ENCODE data around the gene DLGAP1. TPM values are rescaled to one million over a fixed set of nuclear protein-coding genes. Genes with fewer than 3 reads are reported as not detected.

The DLGAP1 gene
- total RNA-seq, 1 experiment from 2014 or later: not detected

- Mint-ChIP-seq H3K36me3 (ENCODE audit: insufficient read depth, unreplicated experiment) (no peaks in the 10 kb centered on the region), H3K9me3 (ENCODE audit: unreplicated experiment) (no peaks in the 10 kb centered on the region), H3K4me3 (ENCODE audit: unreplicated experiment) (no peak overlapping the region), H3K4me1 (ENCODE audit: insufficient read depth, unreplicated experiment) (peaks cover 6% of the 10 kb centered on the region), H3K27me3 (ENCODE audit: insufficient read depth, unreplicated experiment) (no peaks in the 10 kb centered on the region), H3K27ac (ENCODE audit: low read depth, unreplicated experiment) (no peak overlapping the region)
- DNase-seq (ENCODE audit: unreplicated experiment): no peak
- ChIA-PET CTCF (interaction anchor here (1.2 to 1.6 kb wide), 2 partner anchors 28 to 196 kb away, joined by 3 read pairs; no protein-coding TSS in a partner anchor), POLR2A (interaction anchor here (1.1 kb wide), 1 partner anchor 12 kb away, joined by 3 read pairs; no protein-coding TSS in a partner anchor)
- intact Hi-C loops (cut with micrococcal nuclease): no loop called here
- no TSS peak for BruUV-seq (replicated peaks)
- no peak for TF ChIP-seq CTCF (IDR thresholded peaks at IDR 0.05; ENCODE audit: unreplicated experiment)
Measured at GRCh38 chr18:3799515-3799914, 655.6 kb downstream of the DLGAP1 start.

GRCh38 chr18:3798032-3798431, 657.1 kb downstream of the DLGAP1 start:
- Mint-ChIP-seq H3K27ac (ENCODE audit: low read depth, unreplicated experiment) (no peak overlapping the region), H3K4me3 (ENCODE audit: unreplicated experiment) (no peak overlapping the region), H3K27me3 (ENCODE audit: insufficient read depth, unreplicated experiment) (no peaks in the 10 kb centered on the region), H3K4me1 (ENCODE audit: insufficient read depth, unreplicated experiment) (peaks cover 21% of the 10 kb centered on the region), H3K36me3 (ENCODE audit: insufficient read depth, unreplicated experiment) (no peaks in the 10 kb centered on the region), H3K9me3 (ENCODE audit: unreplicated experiment) (no peaks in the 10 kb centered on the region)
- POLR2A ChIA-PET: interaction anchor here (0.7 kb wide), 1 partner anchor 10 kb away, joined by 3 read pairs; no protein-coding TSS in a partner anchor
- no peak for TF ChIP-seq CTCF (IDR thresholded peaks at IDR 0.05; ENCODE audit: unreplicated experiment)
- intact Hi-C loops (cut with micrococcal nuclease): no loop called here
- CTCF ChIA-PET: no interaction called here
- DNase-seq (ENCODE audit: unreplicated experiment): no peak
- BruUV-seq (replicated peaks): no TSS peak

- H3K9me3 Mint-ChIP-seq (ENCODE audit: unreplicated experiment): no peaks in the 10 kb centered on the region
- CTCF ChIA-PET: interaction anchor here (1.6 kb wide), 1 partner anchor 199 kb away, joined by 6 read pairs; no protein-coding TSS in a partner anchor
- no peak for TF ChIP-seq CTCF (IDR thresholded peaks at IDR 0.05; ENCODE audit: unreplicated experiment)
- no TSS peak for BruUV-seq (replicated peaks)
- H3K4me3 Mint-ChIP-seq (ENCODE audit: unreplicated experiment): no peak overlapping the region
- no peaks in the 10 kb centered on the region for H3K36me3 Mint-ChIP-seq (ENCODE audit: insufficient read depth, unreplicated experiment)
- intact Hi-C loops (cut with micrococcal nuclease): no loop called here
- no peak overlapping the region for H3K27ac Mint-ChIP-seq (ENCODE audit: low read depth, unreplicated experiment)
- H3K27me3 Mint-ChIP-seq (ENCODE audit: insufficient read depth, unreplicated experiment): no peaks in the 10 kb centered on the region
- peaks cover 22% of the 10 kb centered on the region for H3K4me1 Mint-ChIP-seq (ENCODE audit: insufficient read depth, unreplicated experiment)
- DNase-seq (ENCODE audit: unreplicated experiment): no peak
- POLR2A ChIA-PET: no interaction called here
Measured at GRCh38 chr18:3796434-3796833, 658.7 kb downstream of the DLGAP1 start.

GRCh38 chr18:3794537-3795348, 660.4 kb downstream of the DLGAP1 start:
- no peaks in the 10 kb centered on the region for H3K9me3 Mint-ChIP-seq (ENCODE audit: unreplicated experiment)
- intact Hi-C loops (cut with micrococcal nuclease): no loop called here
- no peaks in the 10 kb centered on the region for H3K27me3 Mint-ChIP-seq (ENCODE audit: insufficient read depth, unreplicated experiment)
- no peaks in the 10 kb centered on the region for H3K36me3 Mint-ChIP-seq (ENCODE audit: insufficient read depth, unreplicated experiment)
- peak overlapping the region; percentile 32 for H3K4me3 Mint-ChIP-seq (ENCODE audit: unreplicated experiment)
- ChIA-PET POLR2A (interaction anchor here (0.6 to 1.7 kb wide), 4 partner anchors 9 to 340 kb away, joined by 3 to 6 read pairs (median 3); no protein-coding TSS in a partner anchor), CTCF (interaction anchor here (1.0 to 2.4 kb wide), 3 partner anchors 24 to 200 kb away, joined by 3 to 17 read pairs (median 5); no protein-coding TSS in a partner anchor)
- H3K4me1 Mint-ChIP-seq (ENCODE audit: insufficient read depth, unreplicated experiment): peaks cover 22% of the 10 kb centered on the region
- peak; percentile 90 for DNase-seq (ENCODE audit: unreplicated experiment)
- TF ChIP-seq CTCF (IDR thresholded peaks at IDR 0.05; ENCODE audit: unreplicated experiment): no peak
- no TSS peak for BruUV-seq (replicated peaks)
- peak overlapping the region; percentile 73 for H3K27ac Mint-ChIP-seq (ENCODE audit: low read depth, unreplicated experiment)
